ENCODE measurements around the gene DEAF1.

Gene DEAF1

DNA sequence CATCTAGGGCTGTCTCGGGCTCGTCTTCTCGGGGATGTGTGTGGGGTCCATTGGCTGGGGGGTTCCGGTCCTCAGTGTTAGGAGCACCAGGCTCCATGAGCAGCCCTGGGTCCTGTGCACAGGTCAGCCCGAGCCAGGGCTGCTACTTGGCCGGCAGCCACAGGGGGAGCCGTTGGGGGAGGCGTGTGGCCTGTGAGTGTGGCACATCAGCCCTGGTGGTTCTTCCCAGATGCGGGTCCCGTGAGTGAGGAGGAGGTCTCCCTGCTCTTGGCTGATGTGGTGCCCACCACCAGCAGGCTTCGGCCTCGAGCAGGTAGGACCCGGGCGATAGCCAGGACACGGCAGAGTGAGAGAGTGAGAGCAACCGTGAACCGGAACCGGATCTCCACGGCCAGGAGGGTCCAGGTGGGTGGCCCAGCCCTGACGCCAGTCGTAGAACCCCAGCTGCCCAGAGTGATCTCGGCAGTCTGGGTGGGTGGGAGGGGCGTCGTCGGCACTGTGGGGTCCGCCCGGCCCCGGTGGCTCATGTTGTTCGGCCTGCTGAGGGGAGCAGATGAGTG lies 97.8 kb downstream of the DEAF1 start:
- DNase-seq (ENCODE audit: extremely low read depth in 1 of 2, low read depth in 1 of 2): no peak

DNA sequence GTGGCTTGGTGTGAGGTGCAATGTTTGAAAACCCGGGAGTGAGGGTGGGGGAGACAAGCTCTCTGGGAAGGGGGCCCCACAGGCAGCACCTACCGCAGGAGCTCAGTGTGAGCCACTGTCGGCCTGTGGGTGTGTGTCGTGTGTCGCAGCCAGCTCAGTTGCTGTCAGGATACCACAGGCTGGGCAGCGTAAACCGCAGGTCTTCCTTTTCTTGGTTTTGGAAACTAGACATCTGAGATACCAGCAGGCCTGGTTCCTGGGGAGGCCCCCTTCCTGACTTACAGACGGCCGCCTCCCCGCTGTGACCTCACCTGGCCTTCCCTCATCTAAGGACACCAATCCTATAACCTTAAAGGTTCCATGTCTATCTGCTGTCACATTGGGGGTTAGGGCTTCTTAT lies 98.6 kb downstream of the DEAF1 start:
- no peak for DNase-seq (ENCODE audit: extremely low read depth in 1 of 2, low read depth in 1 of 2)

DNA sequence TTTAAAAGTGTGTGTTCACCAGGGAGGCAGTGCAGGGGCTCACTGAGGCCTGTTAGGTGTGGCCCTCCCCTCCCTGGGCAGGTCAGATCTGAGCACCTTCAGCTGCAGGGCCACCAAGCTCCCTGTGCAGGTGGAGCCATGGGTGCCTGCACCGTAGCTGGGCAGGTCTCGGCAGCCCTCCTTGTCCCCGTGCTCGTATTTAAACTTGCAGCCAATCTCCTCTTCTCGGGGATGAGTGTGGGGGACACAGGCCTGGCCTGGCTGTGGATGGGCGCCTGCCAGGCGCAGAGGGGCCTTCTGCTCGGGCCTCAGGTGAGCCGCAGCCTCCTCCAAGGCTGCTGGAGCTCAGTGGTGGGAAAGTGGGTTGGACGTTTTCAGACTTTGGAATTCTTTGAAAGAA lies 99.6 kb downstream of the DEAF1 start:
- DNase-seq (ENCODE audit: extremely low read depth in 1 of 2, low read depth in 1 of 2): no peak
